Measurements from ENCODE around the gene DMAC1.

DNA sequence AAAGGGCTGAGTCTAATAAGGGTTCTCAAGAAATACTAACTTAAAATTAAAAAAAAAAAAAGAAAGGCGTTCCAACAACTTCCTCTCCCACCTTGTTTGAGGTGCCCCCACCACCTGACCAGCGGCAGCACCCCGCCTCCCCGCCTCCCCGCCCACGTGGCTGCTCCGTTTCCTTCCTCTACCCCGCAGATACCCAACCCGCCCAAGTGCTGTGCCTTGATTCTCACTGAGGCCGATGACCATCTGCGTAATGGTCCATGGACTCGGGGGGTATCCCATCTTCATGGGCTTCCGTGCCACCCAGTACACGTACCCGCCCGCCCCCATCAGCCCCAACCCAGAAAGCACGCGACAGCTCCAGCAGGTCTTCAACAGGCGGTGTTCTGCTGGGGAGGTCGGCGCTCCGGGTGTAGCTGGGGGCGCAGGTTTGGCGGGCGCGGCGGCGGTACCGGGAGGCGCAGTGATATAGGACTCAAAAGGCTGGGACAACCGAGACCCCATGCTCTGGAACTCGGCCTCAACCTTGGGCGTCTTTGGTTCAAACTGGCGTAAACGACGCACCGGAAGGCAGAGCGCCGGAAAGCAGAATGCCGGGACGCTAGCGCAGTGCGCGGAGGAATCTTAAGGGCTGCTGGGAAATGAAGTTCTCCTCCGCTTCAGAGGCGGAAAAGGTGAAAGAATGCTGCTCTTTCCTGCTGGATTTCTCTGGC lies at the start of gene DMAC1:
- no peak for TF ChIP-seq CTCF (conservative IDR thresholded peaks at IDR 0.05)
- no peak for TF ChIP-seq EZH2 (IDR thresholded peaks at IDR 0.05; ENCODE audit: low read depth)
